K562 (cell line): ENCODE data around the gene OSTF1.

ENCODE experiments used
- CTCF ChIP-seq, 3 experiments: IDR thresholded peaks in 2 of 3; conservative IDR thresholded peaks in 1 of 3; 2 replicates each; pipeline ENCODE4 v1.5.1; 2011 to 2012; ENCODE audit warnings: low read length in 3 of 3, mild to moderate bottlenecking in 3 of 3, control low read depth in 2 of 3, improper control_type of control experiment in 1 of 3, inconsistent platforms in 1 of 3, low read depth in 1 of 3, mixed read lengths in 1 of 3, moderate library complexity in 1 of 3; ENCODE audit not compliant: insufficient read depth in 2 of 3
- EGR1 ChIP-seq: fragments of 450-650 bp; conservative IDR thresholded peaks from 2 replicates; pipeline ENCODE4 v1.6.1; 2017; ENCODE audit warnings: mild to moderate bottlenecking
- ELF1 ChIP-seq: fragments of 200-800 bp; sonication (Bioruptor generic); IDR thresholded peaks from 2 replicates; pipeline ENCODE4 v1.6.1; 2016; ENCODE audit warnings: missing genetic modification characterization, missing compliant biosample characterization
- EP300 ChIP-seq: IDR thresholded peaks from 2 replicates; pipeline ENCODE4 v1.6.1; 2012; ENCODE audit warnings: low read length, improper control_type of control experiment
- EZH2 ChIP-seq: IDR thresholded peaks from 2 replicates; pipeline ENCODE4 v1.6.1; 2012; ENCODE audit warnings: low read depth, mild to moderate bottlenecking, inconsistent platforms, low read length, borderline replicate concordance
- JUNB ChIP-seq: fragments of 450-650 bp; formaldehyde crosslinking; conservative IDR thresholded peaks from 2 replicates; pipeline ENCODE4 v1.4.0; 2020; ENCODE audit warnings: mild to moderate bottlenecking
- POLR2A ChIP-seq: fragments of 450-650 bp; conservative IDR thresholded peaks from 2 replicates; pipeline ENCODE4 v1.6.1; 2016
- SMARCE1 ChIP-seq: fragments of 450-650 bp; IDR thresholded peaks from 2 replicates; pipeline ENCODE4 v1.7.1; 2016; ENCODE audit warnings: mild to moderate bottlenecking
- TAF15 ChIP-seq: fragments of 200-400 bp; formaldehyde crosslinking; IDR thresholded peaks from 2 replicates; pipeline ENCODE4 v1.6.1; 2017; ENCODE audit warnings: mild to moderate bottlenecking, low read depth, low read length, moderate library complexity
- YBX1 ChIP-seq: fragments of 450-650 bp; IDR thresholded peaks from 2 replicates; pipeline ENCODE4 v1.7.1; 2016; ENCODE audit warnings: mild to moderate bottlenecking
- ZNF239 ChIP-seq: fragments of 250-450 bp; sonication (Bioruptor Pico); IDR thresholded peaks from 2 replicates; pipeline ENCODE4 v1.4.0; 2020; ENCODE audit warnings: mild to moderate bottlenecking
- ZNF311 ChIP-seq: fragments of 250-450 bp; sonication (Bioruptor Pico); IDR thresholded peaks from 2 replicates; pipeline ENCODE4 v1.4.0; 2020; ENCODE audit warnings: mild to moderate bottlenecking, moderate library complexity
- ZNF41 ChIP-seq: fragments of 250-450 bp; sonication (Bioruptor Pico); conservative IDR thresholded peaks from 2 replicates; pipeline ENCODE4 v1.4.0; 2020; ENCODE audit warnings: mild to moderate bottlenecking

DNA sequence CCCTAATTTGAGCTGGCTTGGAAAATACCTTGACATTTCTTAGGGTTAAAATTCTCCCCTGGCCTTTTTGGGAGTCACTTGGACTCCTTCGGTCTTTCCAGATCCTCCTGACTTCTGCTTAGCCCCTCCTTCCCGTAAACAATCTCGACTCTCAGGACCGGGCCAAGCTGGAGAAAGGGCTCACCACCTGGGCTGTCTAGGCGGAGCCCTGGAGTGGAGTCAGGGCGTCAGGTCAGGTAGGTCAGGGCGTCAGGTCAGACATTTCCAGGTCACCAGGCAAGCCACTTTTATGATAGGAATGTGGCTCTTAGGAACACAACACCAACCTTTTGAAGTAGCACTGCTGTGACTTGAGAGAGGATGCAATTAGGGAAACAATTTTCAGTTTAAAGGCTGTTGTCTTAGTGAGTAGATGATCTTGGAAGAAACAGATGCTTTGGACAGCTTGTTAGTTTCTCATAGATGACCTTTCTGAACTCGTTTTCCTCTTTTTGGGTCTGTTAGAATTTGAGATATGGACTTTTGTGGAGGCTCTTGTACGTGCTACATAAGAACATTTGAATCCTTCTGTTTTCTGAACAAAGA is 12.8 kb downstream of the OSTF1 start:
- no peak for TF ChIP-seq POLR2A
- TF ChIP-seq TAF15: no peak
- TF ChIP-seq YBX1: no peak
- TF ChIP-seq ZNF239 (CRISPR knock-in tag): no peak
- no peak for TF ChIP-seq ELF1 (tag)
- no peak for TF ChIP-seq CTCF (IDR thresholded peaks at IDR 0.05 in 2 of 3, conservative IDR thresholded peaks at IDR 0.05 in 1 of 3; ENCODE audit: insufficient read depth in 2 of 3, low read depth in 1 of 3, low read length in 3 of 3)
- no peak for TF ChIP-seq ZNF41 (CRISPR knock-in tag)
- no peak for TF ChIP-seq EZH2
- TF ChIP-seq EGR1: no peak
- no peak for TF ChIP-seq SMARCE1
- TF ChIP-seq ZNF311 (CRISPR knock-in tag): no peak
- TF ChIP-seq EP300: no peak
- TF ChIP-seq JUNB: no peak
